Immature natural killer cell (primary cell): ENCODE data around the gene DLG4. TPM values are rescaled to one million over a fixed set of nuclear protein-coding genes. Genes with fewer than 3 reads are reported as not detected.
"Not testable (repeated sequence)": the region's sequence is repeated elsewhere in the genome, so short reads cannot be mapped to it uniquely, and the experiment has no call there.

Experiments used
- DNase-seq, 3 donors: peaks; one replicate each; pipeline ENCODE4 v3.0.0; 2022; ENCODE audit warnings: mixed read lengths in 1 of 3
- H3K27ac Mint-ChIP-seq, 6 donors: one replicate each; pipeline ENCODE4 v1.8.0; 2020; ENCODE audit warnings: mixed read lengths in 6 of 6, mild to moderate bottlenecking in 5 of 6, inconsistent platforms in 4 of 6, moderate library complexity in 3 of 6
- H3K27me3 Mint-ChIP-seq, 3 donors: one replicate each; pipeline ENCODE4 v1.8.0; 2020 to 2021; ENCODE audit warnings: low read depth in 3 of 3, mild to moderate bottlenecking in 3 of 3, mixed read lengths in 3 of 3, moderate library complexity in 3 of 3, inconsistent platforms in 1 of 3
- H3K36me3 Mint-ChIP-seq, 3 donors: one replicate each; pipeline ENCODE4 v1.8.0; 2020; ENCODE audit warnings: mixed read lengths in 3 of 3, inconsistent platforms in 2 of 3, mild to moderate bottlenecking in 2 of 3
- H3K4me1 Mint-ChIP-seq, 2 donors: one replicate each; pipeline ENCODE4 v1.8.0; 2020; ENCODE audit warnings: inconsistent platforms in 2 of 2, mild to moderate bottlenecking in 2 of 2, mixed read lengths in 2 of 2, moderate library complexity in 1 of 2
- H3K4me3 Mint-ChIP-seq, 5 donors: one replicate each; pipeline ENCODE4 v1.8.0; 2020; ENCODE audit warnings: mild to moderate bottlenecking in 5 of 5, mixed read lengths in 5 of 5, inconsistent platforms in 3 of 5, moderate library complexity in 3 of 5
- H3K9me3 Mint-ChIP-seq, 6 donors: one replicate each; pipeline ENCODE4 v1.8.0; 2020; ENCODE audit warnings: mild to moderate bottlenecking in 6 of 6, mixed read lengths in 6 of 6, inconsistent platforms in 4 of 6, moderate library complexity in 3 of 6
- polyA plus RNA-seq, 3 donors: library from polyadenylated mRNA; unstranded; fragments of 300-500 nt; fragmentation: Illumina TruSeq; gene quantifications; one replicate each; pipeline ENCODE4 v1.2.3, GENCODE V29; 2021

DLG4 gene
- polyA plus RNA-seq, 3 donors from 2014 or later, result 0.36 TPM; not detected in 2

- peaks cover 0 to 4% (median 2%) of the 10 kb centered on the region in 3 donors for H3K27me3 Mint-ChIP-seq
- H3K36me3 Mint-ChIP-seq, result no peaks in the 10 kb centered on the region
Measured at GRCh38 chr17:7190276-7190917, 29.2 kb downstream of the DLG4 start.

GRCh38 chr17:7186241-7186640 is 33.4 kb downstream of the DLG4 start:
- Mint-ChIP-seq H3K27me3 (peaks cover 0 to 2% (median 2%) of the 10 kb centered on the region in 3 donors), H3K9me3 (no peaks in the 10 kb centered on the region), H3K4me1 (no peaks in the 10 kb centered on the region), H3K27ac (no peak overlapping the region), H3K4me3 (no peak overlapping the region), H3K36me3 (no peaks in the 10 kb centered on the region)
- DNase-seq, result no peak

More at GRCh38 chr17:7190276-7190917, 29.2 kb downstream of the DLG4 start:
- H3K4me3 Mint-ChIP-seq, result no peak overlapping the region
- H3K9me3 Mint-ChIP-seq, result no peaks in the 10 kb centered on the region
- no peak overlapping the region for H3K27ac Mint-ChIP-seq
- H3K4me1 Mint-ChIP-seq, result no peaks in the 10 kb centered on the region
- no peak for DNase-seq

GRCh38 chr17:7184647-7185046 is 35.0 kb downstream of the DLG4 start:
- Mint-ChIP-seq H3K4me1 (no peaks in the 10 kb centered on the region), H3K27ac (no peak overlapping the region), H3K4me3 (no peak overlapping the region), H3K9me3 (no peaks in the 10 kb centered on the region), H3K36me3 (no peaks in the 10 kb centered on the region), H3K27me3 (peaks cover 0 to 2% (median 2%) of the 10 kb centered on the region in 3 donors)
- DNase-seq, result no peak

GRCh38 chr17:7184091-7184488 is 35.5 kb downstream of the DLG4 start:
- Mint-ChIP-seq H3K27me3 (peaks cover 1 to 3% (median 2%) of the 10 kb centered on the region in 3 donors), H3K36me3 (no peaks in the 10 kb centered on the region), H3K9me3 (no peaks in the 10 kb centered on the region), H3K4me3 (no peak overlapping the region), H3K4me1 (no peaks in the 10 kb centered on the region), H3K27ac (no peak overlapping the region)
- DNase-seq, result no peak

- Mint-ChIP-seq H3K27me3 (peaks cover 2 to 3% (median 3%) of the 10 kb centered on the region in 3 donors), H3K4me1 (no peaks in the 10 kb centered on the region), H3K27ac (peak overlapping the region in 1 of 6 donors; percentile 61), H3K4me3 (no peak overlapping the region), H3K36me3 (no peaks in the 10 kb centered on the region), H3K9me3 (no peaks in the 10 kb centered on the region)
- DNase-seq, result no peak
Measured at GRCh38 chr17:7183433-7184090, 36.1 kb downstream of the DLG4 start.

- DNase-seq, H3K36me3 Mint-ChIP-seq, H3K9me3 Mint-ChIP-seq, H3K4me3 Mint-ChIP-seq: not testable (repeated sequence)
- peak overlapping the region in 1 of 6 donors; percentile 40 for H3K27ac Mint-ChIP-seq
- H3K27me3 Mint-ChIP-seq, result peaks cover 9 to 10% (median 9%) of the 10 kb centered on the region in 3 donors
- peaks cover 9 to 11% of the 10 kb centered on the region in 2 donors for H3K4me1 Mint-ChIP-seq
Measured at GRCh38 chr17:7182101-7182500, 37.5 kb downstream of the DLG4 start.

GRCh38 chr17:7179317-7180254 is 40.0 kb downstream of the DLG4 start, which contains the start of gene ASGR1:
Gene ASGR1, minus strand, starts transcription at chr17:7179370. Its CDS starts 807 bp downstream, at chr17:7178563.
- H3K4me1 Mint-ChIP-seq, result peaks cover 9 to 11% of the 10 kb centered on the region in 2 donors
- H3K9me3 Mint-ChIP-seq, result no peaks in the 10 kb centered on the region
- H3K4me3 Mint-ChIP-seq, result peak within 1 kb of the TSS in 1 of 5 donors; percentile 25
- peaks cover 9% of the 10 kb centered on the region in 3 donors for H3K27me3 Mint-ChIP-seq
- H3K36me3 Mint-ChIP-seq, result no peaks in the 10 kb centered on the region
- H3K27ac Mint-ChIP-seq, result no peak within 1 kb of the TSS
- DNase-seq, result no peak

GRCh38 chr17:7178973-7179316 is 40.7 kb downstream of the DLG4 start:
- no peak for DNase-seq
- H3K4me3 Mint-ChIP-seq, result no peak overlapping the region
- no peaks in the 10 kb centered on the region for H3K9me3 Mint-ChIP-seq
- H3K27ac Mint-ChIP-seq, result no peak overlapping the region
- H3K27me3 Mint-ChIP-seq, result peaks cover 9% of the 10 kb centered on the region in 3 donors
- peaks cover 9 to 11% of the 10 kb centered on the region in 2 donors for H3K4me1 Mint-ChIP-seq
- H3K36me3 Mint-ChIP-seq, result no peaks in the 10 kb centered on the region

- peaks cover 9% of the 10 kb centered on the region in 3 donors for H3K27me3 Mint-ChIP-seq
- peak overlapping the region; percentile 8 to 61 (median 25) for H3K4me3 Mint-ChIP-seq
- H3K27ac Mint-ChIP-seq, result no peak overlapping the region
- no peaks in the 10 kb centered on the region for H3K9me3 Mint-ChIP-seq
- no peak for DNase-seq
- no peaks in the 10 kb centered on the region for H3K36me3 Mint-ChIP-seq
- peaks cover 10 to 11% of the 10 kb centered on the region in 2 donors for H3K4me1 Mint-ChIP-seq
Measured at GRCh38 chr17:7177954-7178477, 41.6 kb downstream of the DLG4 start.

- no peaks in the 10 kb centered on the region for H3K9me3 Mint-ChIP-seq
- DNase-seq, result peak; percentile 56 to 57 (median 56)
- H3K27me3 Mint-ChIP-seq, result peaks cover 9% of the 10 kb centered on the region in 3 donors
- H3K4me3 Mint-ChIP-seq, result peak overlapping the region in 3 of 5 donors; percentile 21 to 61 (median 58)
- no peaks in the 10 kb centered on the region for H3K36me3 Mint-ChIP-seq
- no peak overlapping the region for H3K27ac Mint-ChIP-seq
- H3K4me1 Mint-ChIP-seq, result peaks cover 10 to 11% of the 10 kb centered on the region in 2 donors
Measured at GRCh38 chr17:7177191-7177953, 42.3 kb downstream of the DLG4 start.

- H3K27ac Mint-ChIP-seq, result no peak overlapping the region
Measured at GRCh38 chr17:7176841-7177190, 42.8 kb downstream of the DLG4 start.

GRCh38 chr17:7176107-7176840 is 43.4 kb downstream of the DLG4 start:
- H3K4me3 Mint-ChIP-seq, result no peak overlapping the region
- no peak overlapping the region for H3K27ac Mint-ChIP-seq
- H3K4me1 Mint-ChIP-seq, result peaks cover 10 to 11% of the 10 kb centered on the region in 2 donors
- peaks cover 9% of the 10 kb centered on the region in 3 donors for H3K27me3 Mint-ChIP-seq
- H3K36me3 Mint-ChIP-seq, result no peaks in the 10 kb centered on the region
- H3K9me3 Mint-ChIP-seq, result peaks cover 0 to 1% (median 0%) of the 10 kb centered on the region in 6 donors
- DNase-seq, result no peak

More at GRCh38 chr17:7176841-7177190, 42.8 kb downstream of the DLG4 start:
- peaks cover 9% of the 10 kb centered on the region in 3 donors for H3K27me3 Mint-ChIP-seq
- no peaks in the 10 kb centered on the region for H3K36me3 Mint-ChIP-seq
- peaks cover 10 to 11% of the 10 kb centered on the region in 2 donors for H3K4me1 Mint-ChIP-seq
- no peak for DNase-seq
- no peak overlapping the region for H3K4me3 Mint-ChIP-seq
- H3K9me3 Mint-ChIP-seq, result no peaks in the 10 kb centered on the region
